Stimulated activated CD4-positive, alpha-beta T cell treated with anti-CD3 and anti-CD28 coated beads, Interleukin-4, amount 100 ng/mL, for 1 hour (primary cell): Measurements from ENCODE around the gene TMCC1.
A peak's percentile ranks its signal among the peaks of the same experiment; 100 is the strongest.
"Not testable (repeated sequence)": the region's sequence is repeated elsewhere in the genome, so short reads cannot be mapped to it uniquely, and the experiment has no call there.

Source experiments
- DNase-seq: peaks from one replicate; pipeline ENCODE4 v3.0.0-alpha.2; 2020

TMCC1 gene

GRCh38 chr3:129831942-129832341 lies 61.6 kb downstream of the TMCC1 start:
- DNase-seq: not testable (repeated sequence)

GRCh38 chr3:129831503-129831902 lies 62.0 kb downstream of the TMCC1 start:
- no peak for DNase-seq

GRCh38 chr3:129829640-129830039 lies 63.9 kb downstream of the TMCC1 start:
- no peak for DNase-seq

GRCh38 chr3:129827765-129828164 lies 65.7 kb downstream of the TMCC1 start:
- DNase-seq: peak; percentile 6

GRCh38 chr3:129824926-129825541 lies 68.5 kb downstream of the TMCC1 start:
- peak; percentile 11 for DNase-seq

GRCh38 chr3:129822679-129823078 lies 70.8 kb downstream of the TMCC1 start:
- DNase-seq: no peak

GRCh38 chr3:129822241-129822640 lies 71.3 kb downstream of the TMCC1 start:
- no peak for DNase-seq

GRCh38 chr3:129820587-129820986 lies 72.9 kb downstream of the TMCC1 start:
- no peak for DNase-seq

GRCh38 chr3:129812589-129812988 lies 80.9 kb downstream of the TMCC1 start:
- DNase-seq: no peak

GRCh38 chr3:129809297-129809696 lies 84.2 kb downstream of the TMCC1 start:
- DNase-seq: no peak

- DNase-seq: no peak
Measured at GRCh38 chr3:129796146-129796545, 97.4 kb downstream of the TMCC1 start.

- no peak for DNase-seq
Measured at GRCh38 chr3:129795186-129796010, 98.1 kb downstream of the TMCC1 start.

- no peak for DNase-seq
Measured at GRCh38 chr3:129794311-129795185, 99.0 kb downstream of the TMCC1 start.

GRCh38 chr3:129793942-129794310 lies 99.6 kb downstream of the TMCC1 start:
- no peak for DNase-seq

GRCh38 chr3:129793319-129793718 lies 100.2 kb downstream of the TMCC1 start:
- DNase-seq: no peak

- no peak for DNase-seq
Measured at GRCh38 chr3:129783470-129783869, 110.0 kb downstream of the TMCC1 start.

- DNase-seq: no peak
Measured at GRCh38 chr3:129778871-129779270, 114.6 kb downstream of the TMCC1 start.

- DNase-seq: no peak
Measured at GRCh38 chr3:129777806-129778205, 115.7 kb downstream of the TMCC1 start.

GRCh38 chr3:129775870-129776269 lies 117.6 kb downstream of the TMCC1 start:
- DNase-seq: no peak

- DNase-seq: no peak
Measured at GRCh38 chr3:129773691-129774663, 119.5 kb downstream of the TMCC1 start.

- no peak for DNase-seq
Measured at GRCh38 chr3:129770604-129771003, 122.9 kb downstream of the TMCC1 start.

- no peak for DNase-seq
Measured at GRCh38 chr3:129769616-129770015, 123.9 kb downstream of the TMCC1 start.
